Brain pericyte (primary cell): ENCODE data around the gene CCDC102A.
"Not testable (repeated sequence)": the region's sequence is repeated elsewhere in the genome, so short reads cannot be mapped to it uniquely, and the experiment has no call there.

Experiments
- DNase-seq: peaks from one replicate; pipeline ENCODE4 v3.0.0-alpha.2; 2012; ENCODE audit warnings: low read depth, low spot score

The CCDC102A gene

GRCh38 chr16:57565461-57565860 is 29.1 kb upstream of the CCDC102A start:
- DNase-seq: no peak

- DNase-seq: no peak
These were observed 28.4 kb upstream of the CCDC102A start for GRCh38 chr16:57564571-57565270.

- no peak for DNase-seq
These were observed 27.4 kb upstream of the CCDC102A start for GRCh38 chr16:57563761-57564160.

GRCh38 chr16:57563487-57563750 is 27.0 kb upstream of the CCDC102A start:
- DNase-seq: no peak

- no peak for DNase-seq
These were observed 26.5 kb upstream of the CCDC102A start for GRCh38 chr16:57562669-57563486.

GRCh38 chr16:57562066-57562465 is 25.7 kb upstream of the CCDC102A start:
- DNase-seq: no peak

- no peak for DNase-seq
These were observed 22.9 kb upstream of the CCDC102A start for GRCh38 chr16:57559072-57559790.

- no peak for DNase-seq
These were observed 20.7 kb upstream of the CCDC102A start for GRCh38 chr16:57556941-57557541.

- no peak for DNase-seq
These were observed 19.5 kb upstream of the CCDC102A start for GRCh38 chr16:57555831-57556230.

- DNase-seq: no peak
These were observed 14.7 kb upstream of the CCDC102A start for GRCh38 chr16:57551057-57551456.

GRCh38 chr16:57549730-57550129 is 13.4 kb upstream of the CCDC102A start:
- no peak for DNase-seq

- no peak for DNase-seq
These were observed 12.0 kb upstream of the CCDC102A start for GRCh38 chr16:57548408-57548807.

- not testable (repeated sequence) for DNase-seq
These were observed 11.2 kb upstream of the CCDC102A start for GRCh38 chr16:57547524-57547923.

- DNase-seq: no peak
These were observed 7.8 kb upstream of the CCDC102A start for GRCh38 chr16:57544124-57544653.

GRCh38 chr16:57541754-57542435 is 5.5 kb upstream of the CCDC102A start:
- no peak for DNase-seq

- DNase-seq: no peak
These were observed 4.8 kb upstream of the CCDC102A start for GRCh38 chr16:57540906-57541753.

GRCh38 chr16:57540387-57540786 is 4.0 kb upstream of the CCDC102A start:
- no peak for DNase-seq

GRCh38 chr16:57539072-57539796 is 2.9 kb upstream of the CCDC102A start:
- DNase-seq: no peak

- no peak for DNase-seq
These were observed 1.9 kb upstream of the CCDC102A start for GRCh38 chr16:57538235-57538721.
